GM21529 (cell line): ENCODE data around the gene SMC2.

Source experiments
- ATAC-seq: cut with Tn5 transposase; IDR thresholded peaks from one replicate; pipeline ENCODE4 v1.9.1; 2021; ENCODE audit not compliant: unreplicated experiment

SMC2 gene

GRCh38 chr9:104104360-104104759, 10.3 kb downstream of the SMC2 start:
- no peak for ATAC-seq

- ATAC-seq = no peak
Measured at GRCh38 chr9:104107799-104108198, 13.7 kb downstream of the SMC2 start.

GRCh38 chr9:104108315-104108714, 14.2 kb downstream of the SMC2 start:
- ATAC-seq = no peak

- ATAC-seq = no peak
Measured at GRCh38 chr9:104110509-104110908, 16.4 kb downstream of the SMC2 start.

GRCh38 chr9:104118916-104119315, 24.8 kb downstream of the SMC2 start:
- ATAC-seq = no peak

GRCh38 chr9:104121022-104121421, 26.9 kb downstream of the SMC2 start:
- ATAC-seq = no peak

- no peak for ATAC-seq
Measured at GRCh38 chr9:104138243-104138868, 44.2 kb downstream of the SMC2 start.

- no peak for ATAC-seq
Measured at GRCh38 chr9:104142799-104143549, 48.9 kb downstream of the SMC2 start.

- no peak for ATAC-seq
Measured at GRCh38 chr9:104143550-104143910, 49.4 kb downstream of the SMC2 start.

- ATAC-seq = no peak
Measured at GRCh38 chr9:104144336-104144735, 50.2 kb downstream of the SMC2 start.

GRCh38 chr9:104173067-104173466, 79.0 kb downstream of the SMC2 start:
- no peak for ATAC-seq

- ATAC-seq = peak; percentile 63
Measured at GRCh38 chr9:104177003-104177611, 83.0 kb downstream of the SMC2 start.

GRCh38 chr9:104177676-104178075, 83.6 kb downstream of the SMC2 start:
- ATAC-seq = no peak
